ENCODE data around the gene ADGRV1.

Gene ADGRV1

GRCh38 chr5:91128604-91129003 lies 570.0 kb downstream of the ADGRV1 start:
- Histone ChIP-seq H3K36me3 (ENCODE audit: control insufficient read depth, low read length) (no peaks in the 10 kb centered on the region), H3K27me3 (ENCODE audit: control insufficient read depth, low read length) (0 out of 2 replicates have a peak, but pooled peaks cover 2% of the 10 kb centered on the region), H3F3A (ENCODE audit: control insufficient read depth, insufficient read depth) (no peaks in the 10 kb centered on the region), H3K9me2 (replicated peaks; ENCODE audit: control insufficient read depth, low read length) (no peaks in the 10 kb centered on the region; the same call in 1 of the 2 replicates), H3K27ac (ENCODE audit: low read depth, low read length) (no peak overlapping the region), H3K4me1 (ENCODE audit: control insufficient read depth, low read length) (no peaks in the 10 kb centered on the region), H4K20me1 (ENCODE audit: control insufficient read depth, insufficient read depth, low read depth, low read length) (no peaks in the 10 kb centered on the region), H3K79me2 (ENCODE audit: control insufficient read depth, low read length) (no peaks in the 10 kb centered on the region), H3K9me3 (ENCODE audit: control insufficient read depth, insufficient read depth, low read length) (no peaks in the 10 kb centered on the region), H3K4me2 (ENCODE audit: low read length) (no peak overlapping the region), H3K4me3 (ENCODE audit: low read length) (no peak overlapping the region)
- TF ChIP-seq CTCF (IDR thresholded peaks at IDR 0.05; ENCODE audit: low read depth, low read length, poor library complexity, severe bottlenecking) (no peak), EZH2phosphoT487 (IDR thresholded peaks at IDR 0.05; ENCODE audit: borderline replicate concordance, low read length) (no peak)

- Histone ChIP-seq H3K9me2 (replicated peaks; ENCODE audit: control insufficient read depth, low read length) (no peaks in the 10 kb centered on the region; the same call in 1 of the 2 replicates), H3K27me3 (ENCODE audit: control insufficient read depth, low read length) (0 out of 2 replicates have a peak, but pooled peaks cover 2% of the 10 kb centered on the region), H3F3A (ENCODE audit: control insufficient read depth, insufficient read depth) (no peaks in the 10 kb centered on the region), H3K9me3 (ENCODE audit: control insufficient read depth, insufficient read depth, low read length) (no peaks in the 10 kb centered on the region), H3K36me3 (ENCODE audit: control insufficient read depth, low read length) (no peaks in the 10 kb centered on the region), H3K4me1 (ENCODE audit: control insufficient read depth, low read length) (no peaks in the 10 kb centered on the region), H3K4me3 (ENCODE audit: low read length) (no peak overlapping the region), H4K20me1 (ENCODE audit: control insufficient read depth, insufficient read depth, low read depth, low read length) (no peaks in the 10 kb centered on the region), H3K4me2 (ENCODE audit: low read length) (no peak overlapping the region), H3K27ac (ENCODE audit: low read depth, low read length) (no peak overlapping the region), H3K79me2 (ENCODE audit: control insufficient read depth, low read length) (no peaks in the 10 kb centered on the region)
- TF ChIP-seq CTCF (IDR thresholded peaks at IDR 0.05; ENCODE audit: low read depth, low read length, poor library complexity, severe bottlenecking) (no peak), EZH2phosphoT487 (IDR thresholded peaks at IDR 0.05; ENCODE audit: borderline replicate concordance, low read length) (no peak)
Measured at GRCh38 chr5:91129748-91130147, 571.2 kb downstream of the ADGRV1 start.

GRCh38 chr5:91130759-91131158 lies 572.2 kb downstream of the ADGRV1 start:
- no peaks in the 10 kb centered on the region for H3K4me1 ChIP-seq (ENCODE audit: control insufficient read depth, low read length)
- H3K36me3 ChIP-seq (ENCODE audit: control insufficient read depth, low read length) = no peaks in the 10 kb centered on the region
- no peak for TF ChIP-seq CTCF (IDR thresholded peaks at IDR 0.05; ENCODE audit: low read depth, low read length, poor library complexity, severe bottlenecking)
- TF ChIP-seq EZH2phosphoT487 (IDR thresholded peaks at IDR 0.05; ENCODE audit: borderline replicate concordance, low read length) = no peak
- no peaks in the 10 kb centered on the region; the same call in 1 of the 2 replicates for H3K9me2 ChIP-seq (replicated peaks; ENCODE audit: control insufficient read depth, low read length)
- H3K27me3 ChIP-seq (ENCODE audit: control insufficient read depth, low read length) = 0 out of 2 replicates have a peak, but pooled peaks cover 2% of the 10 kb centered on the region
- no peaks in the 10 kb centered on the region for H3F3A ChIP-seq (ENCODE audit: control insufficient read depth, insufficient read depth)
- no peaks in the 10 kb centered on the region for H4K20me1 ChIP-seq (ENCODE audit: control insufficient read depth, insufficient read depth, low read depth, low read length)
- H3K4me2 ChIP-seq (ENCODE audit: low read length) = no peak overlapping the region
- no peaks in the 10 kb centered on the region for H3K9me3 ChIP-seq (ENCODE audit: control insufficient read depth, insufficient read depth, low read length)
- no peaks in the 10 kb centered on the region for H3K79me2 ChIP-seq (ENCODE audit: control insufficient read depth, low read length)
- H3K27ac ChIP-seq (ENCODE audit: low read depth, low read length) = no peak overlapping the region
- no peak overlapping the region for H3K4me3 ChIP-seq (ENCODE audit: low read length)

Data from DOHH2 (cell line).